ENCODE results near the gene DICER1.

Gene DICER1

DNA sequence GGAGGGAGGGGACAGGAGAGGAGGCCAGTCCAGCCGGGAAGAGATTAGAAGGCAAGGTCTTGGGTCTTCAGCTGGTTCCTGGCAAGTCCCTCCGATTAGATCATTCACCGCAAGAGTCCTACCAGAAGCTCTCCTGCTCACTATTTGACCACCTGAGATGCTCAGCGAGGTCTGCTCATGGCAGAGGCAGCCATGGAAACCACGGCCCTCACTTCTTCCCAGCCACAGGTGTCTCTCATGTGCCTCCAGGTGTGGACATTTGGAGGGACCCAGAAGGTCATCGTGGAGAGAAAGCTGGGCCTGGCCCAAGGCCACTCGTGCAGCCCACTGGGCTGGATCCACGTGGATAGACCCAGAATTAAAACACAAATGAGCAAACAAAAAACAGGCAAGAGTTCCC lies 99.5 kb downstream of the DICER1 start:
- TF ChIP-seq, protein P1, sequence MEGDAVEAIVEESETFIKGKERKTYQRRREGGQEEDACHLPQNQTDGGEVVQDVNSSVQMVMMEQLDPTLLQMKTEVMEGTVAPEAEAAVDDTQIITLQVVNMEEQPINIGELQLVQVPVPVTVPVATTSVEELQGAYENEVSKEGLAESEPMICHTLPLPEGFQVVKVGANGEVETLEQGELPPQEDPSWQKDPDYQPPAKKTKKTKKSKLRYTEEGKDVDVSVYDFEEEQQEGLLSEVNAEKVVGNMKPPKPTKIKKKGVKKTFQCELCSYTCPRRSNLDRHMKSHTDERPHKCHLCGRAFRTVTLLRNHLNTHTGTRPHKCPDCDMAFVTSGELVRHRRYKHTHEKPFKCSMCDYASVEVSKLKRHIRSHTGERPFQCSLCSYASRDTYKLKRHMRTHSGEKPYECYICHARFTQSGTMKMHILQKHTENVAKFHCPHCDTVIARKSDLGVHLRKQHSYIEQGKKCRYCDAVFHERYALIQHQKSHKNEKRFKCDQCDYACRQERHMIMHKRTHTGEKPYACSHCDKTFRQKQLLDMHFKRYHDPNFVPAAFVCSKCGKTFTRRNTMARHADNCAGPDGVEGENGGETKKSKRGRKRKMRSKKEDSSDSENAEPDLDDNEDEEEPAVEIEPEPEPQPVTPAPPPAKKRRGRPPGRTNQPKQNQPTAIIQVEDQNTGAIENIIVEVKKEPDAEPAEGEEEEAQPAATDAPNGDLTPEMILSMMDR (conservative IDR thresholded peaks at IDR 0.05; ENCODE audit: low read length) = no peak
- no peak for TF ChIP-seq EZH2phosphoT487 (IDR thresholded peaks at IDR 0.05; ENCODE audit: borderline replicate concordance)
- Histone ChIP-seq H2AFZ (ENCODE audit: low read length) (no peak overlapping the region), H3K79me2 (ENCODE audit: insufficient read depth, low read length) (no peaks in the 10 kb centered on the region), H3K9ac (ENCODE audit: low read depth, low read length, poor library complexity, severe bottlenecking) (no peak overlapping the region), H3K9me3 (ENCODE audit: insufficient read depth, low read depth, low read length) (peaks cover 1% of the 10 kb centered on the region; the same call in 1 of the 2 replicates), H3K4me3 (ENCODE audit: low read length, poor library complexity, severe bottlenecking) (no peak overlapping the region), H3F3A (ENCODE audit: low read depth) (no peaks in the 10 kb centered on the region), H3K36me3 (ENCODE audit: insufficient read depth, low read length) (no peaks in the 10 kb centered on the region), H3K27me3 (ENCODE audit: insufficient read depth, low read length, poor library complexity, severe bottlenecking) (no peaks in the 10 kb centered on the region), H3K9me2 (replicated peaks; ENCODE audit: low read depth, low read length) (no peaks in the 10 kb centered on the region), H4K20me1 (ENCODE audit: insufficient read depth, low read length, poor library complexity, severe bottlenecking) (no peaks in the 10 kb centered on the region), H3K4me1 (ENCODE audit: insufficient read depth, low read length, poor library complexity, severe bottlenecking) (no peaks in the 10 kb centered on the region), H3K4me2 (ENCODE audit: low read depth, low read length, poor library complexity, severe bottlenecking) (no peak overlapping the region)

- H3K36me3 ChIP-seq (ENCODE audit: insufficient read depth, low read length) = no peaks in the 10 kb centered on the region
- no peaks in the 10 kb centered on the region for H3K9me3 ChIP-seq (ENCODE audit: insufficient read depth, low read depth, low read length)
- no peak overlapping the region for H3K4me3 ChIP-seq (ENCODE audit: low read length, poor library complexity, severe bottlenecking)
- no peak overlapping the region for H3K4me2 ChIP-seq (ENCODE audit: low read depth, low read length, poor library complexity, severe bottlenecking)
- no peaks in the 10 kb centered on the region for H4K20me1 ChIP-seq (ENCODE audit: insufficient read depth, low read length, poor library complexity, severe bottlenecking)
- no peaks in the 10 kb centered on the region for H3K79me2 ChIP-seq (ENCODE audit: insufficient read depth, low read length)
- TF ChIP-seq, protein P1 (conservative IDR thresholded peaks at IDR 0.05; ENCODE audit: low read length) = no peak
- no peak for TF ChIP-seq EZH2phosphoT487 (IDR thresholded peaks at IDR 0.05; ENCODE audit: borderline replicate concordance)
- H3K9ac ChIP-seq (ENCODE audit: low read depth, low read length, poor library complexity, severe bottlenecking) = no peak overlapping the region
- no peak overlapping the region for H2AFZ ChIP-seq (ENCODE audit: low read length)
- no peaks in the 10 kb centered on the region for H3K4me1 ChIP-seq (ENCODE audit: insufficient read depth, low read length, poor library complexity, severe bottlenecking)
- H3F3A ChIP-seq (ENCODE audit: low read depth) = no peaks in the 10 kb centered on the region
- H3K9me2 ChIP-seq (replicated peaks; ENCODE audit: low read depth, low read length) = no peaks in the 10 kb centered on the region
- no peaks in the 10 kb centered on the region for H3K27me3 ChIP-seq (ENCODE audit: insufficient read depth, low read length, poor library complexity, severe bottlenecking)
Observed at GRCh38 chr14:95057147-95057546, 100.2 kb downstream of the DICER1 start.

GRCh38 chr14:95056476-95056875 lies 100.9 kb downstream of the DICER1 start:
- Histone ChIP-seq H3K79me2 (ENCODE audit: insufficient read depth, low read length) (no peaks in the 10 kb centered on the region), H3K9ac (ENCODE audit: low read depth, low read length, poor library complexity, severe bottlenecking) (no peak overlapping the region), H3K4me3 (ENCODE audit: low read length, poor library complexity, severe bottlenecking) (no peak overlapping the region), H3K4me2 (ENCODE audit: low read depth, low read length, poor library complexity, severe bottlenecking) (no peak overlapping the region), H3K27me3 (ENCODE audit: insufficient read depth, low read length, poor library complexity, severe bottlenecking) (no peaks in the 10 kb centered on the region), H2AFZ (ENCODE audit: low read length) (no peak overlapping the region), H3K9me2 (replicated peaks; ENCODE audit: low read depth, low read length) (no peaks in the 10 kb centered on the region), H3F3A (ENCODE audit: low read depth) (no peaks in the 10 kb centered on the region), H4K20me1 (ENCODE audit: insufficient read depth, low read length, poor library complexity, severe bottlenecking) (no peaks in the 10 kb centered on the region), H3K36me3 (ENCODE audit: insufficient read depth, low read length) (no peaks in the 10 kb centered on the region), H3K4me1 (ENCODE audit: insufficient read depth, low read length, poor library complexity, severe bottlenecking) (no peaks in the 10 kb centered on the region), H3K9me3 (ENCODE audit: insufficient read depth, low read depth, low read length) (no peaks in the 10 kb centered on the region)
- TF ChIP-seq, protein P1 (conservative IDR thresholded peaks at IDR 0.05; ENCODE audit: low read length) = no peak
- TF ChIP-seq EZH2phosphoT487 (IDR thresholded peaks at IDR 0.05; ENCODE audit: borderline replicate concordance) = no peak

Measured in Loucy (cell line).